GM12865 (cell line): ENCODE results near the gene NCBP2L.

ENCODE experiments used
- DNase-seq: peaks from one replicate; pipeline ENCODE4 v3.0.0; 2010; ENCODE audit warnings: low read depth
- H3K4me3 ChIP-seq: 2 replicates; pipeline ENCODE4 v1.5.1; 2011; ENCODE audit warnings: mild to moderate bottlenecking, low read depth, low read length, control low read depth
- CTCF ChIP-seq: IDR thresholded peaks from 2 replicates; pipeline ENCODE4 v1.5.1; 2011; ENCODE audit warnings: low read length, control low read depth, low read depth, inconsistent platforms; ENCODE audit not compliant: insufficient read depth; ENCODE audit errors: missing control alignments

NCBP2L gene

GRCh38 chrX:107826238-107827029, 48.9 kb downstream of the NCBP2L start:
- H3K4me3 ChIP-seq = peak overlapping the region; percentile 25; the same call in 1 of the 2 replicates
- no peak for TF ChIP-seq CTCF
- DNase-seq = peak; percentile 9

GRCh38 chrX:107827030-107827831, 49.7 kb downstream of the NCBP2L start:
- no peak overlapping the region for H3K4me3 ChIP-seq
- no peak for TF ChIP-seq CTCF
- DNase-seq = no peak

- no peak overlapping the region for H3K4me3 ChIP-seq
- TF ChIP-seq CTCF = no peak
- DNase-seq = no peak
Measured at GRCh38 chrX:107827852-107828251, 50.3 kb downstream of the NCBP2L start.

GRCh38 chrX:107829878-107830277, 52.3 kb downstream of the NCBP2L start:
- H3K4me3 ChIP-seq = no peak overlapping the region
- no peak for DNase-seq
- no peak for TF ChIP-seq CTCF

- DNase-seq = no peak
- no peak overlapping the region for H3K4me3 ChIP-seq
- TF ChIP-seq CTCF = no peak
Measured at GRCh38 chrX:107831071-107831730, 53.7 kb downstream of the NCBP2L start.

GRCh38 chrX:107834275-107835201, 57.0 kb downstream of the NCBP2L start:
- TF ChIP-seq CTCF = no peak
- no peak overlapping the region for H3K4me3 ChIP-seq
- DNase-seq = no peak
